KMS-11 (cell line): ENCODE measurements around the gene PIANP.

Source experiments
- H2AFZ ChIP-seq: fragments of 200-600 bp; sonication (generic); 2 replicates; pipeline ENCODE4 v1.6.1; 2016; ENCODE audit warnings: antibody characterized with exemption, mixed run types, low read depth
- H3K27ac ChIP-seq: fragments of 200-600 bp; sonication (generic); 2 replicates; pipeline ENCODE4 v1.6.1; 2016; ENCODE audit warnings: mild to moderate bottlenecking, mixed run types
- H3K27me3 ChIP-seq: fragments of 200-600 bp; sonication (generic); 2 replicates; pipeline ENCODE4 v1.6.1; 2017; ENCODE audit warnings: mild to moderate bottlenecking, low read depth, mixed run types, moderate library complexity; ENCODE audit not compliant: insufficient read depth
- H3K36me3 ChIP-seq: fragments of 200-600 bp; sonication (generic); 2 replicates; pipeline ENCODE4 v1.6.1; 2017; ENCODE audit warnings: mild to moderate bottlenecking, mixed run types; ENCODE audit not compliant: insufficient read depth
- H3K4me1 ChIP-seq: fragments of 200-600 bp; sonication (generic); 2 replicates; pipeline ENCODE4 v1.6.1; 2016; ENCODE audit warnings: mild to moderate bottlenecking, low read depth, mixed run types; ENCODE audit not compliant: poor library complexity, severe bottlenecking
- H3K4me2 ChIP-seq: fragments of 200-600 bp; sonication (generic); 2 replicates; pipeline ENCODE4 v1.7.0; 2016; ENCODE audit warnings: mild to moderate bottlenecking, mixed run types
- H3K4me3 ChIP-seq: fragments of 200-600 bp; sonication (generic); IDR thresholded peaks from 2 replicates; pipeline ENCODE4 v1.6.1; 2017; ENCODE audit warnings: low read depth, low read length, mixed read lengths; ENCODE audit not compliant: insufficient read depth
- H3K79me2 ChIP-seq: fragments of 200-600 bp; sonication (generic); 2 replicates; pipeline ENCODE4 v1.6.1; 2016; ENCODE audit warnings: low read depth, mixed run types; ENCODE audit not compliant: insufficient read depth
- H3K9ac ChIP-seq: fragments of 200-600 bp; sonication (generic); 2 replicates; pipeline ENCODE4 v1.6.1; 2016; ENCODE audit warnings: mild to moderate bottlenecking, mixed run types
- H4K20me1 ChIP-seq: fragments of 200-600 bp; sonication (generic); 2 replicates; pipeline ENCODE4 v1.6.1; 2016; ENCODE audit warnings: mild to moderate bottlenecking, mixed run types; ENCODE audit not compliant: insufficient read depth
- CTCF ChIP-seq: fragments of 200-600 bp; sonication (generic); conservative IDR thresholded peaks from 2 replicates; pipeline ENCODE4 v1.6.1; 2017; ENCODE audit warnings: low read depth, mild to moderate bottlenecking, antibody characterized with exemption, low read length, moderate library complexity, mixed read lengths

Gene PIANP

GRCh38 chr12:6695313-6696045 is 5.1 kb downstream of the PIANP start:
- H3K4me1 ChIP-seq, result no peaks in the 10 kb centered on the region
- no peak overlapping the region for H3K4me2 ChIP-seq
- no peaks in the 10 kb centered on the region for H3K36me3 ChIP-seq
- no peaks in the 10 kb centered on the region for H4K20me1 ChIP-seq
- H3K27me3 ChIP-seq, result peaks cover 55% of the 10 kb centered on the region
- H3K9ac ChIP-seq, result no peak overlapping the region
- no peak overlapping the region for H2AFZ ChIP-seq
- TF ChIP-seq CTCF, result no peak
- no peaks in the 10 kb centered on the region for H3K79me2 ChIP-seq
- no peak overlapping the region for H3K4me3 ChIP-seq
- H3K27ac ChIP-seq, result no peak overlapping the region

GRCh38 chr12:6694701-6695100 is 5.9 kb downstream of the PIANP start:
- no peak overlapping the region for H3K27ac ChIP-seq
- peaks cover 49% of the 10 kb centered on the region for H3K27me3 ChIP-seq
- H4K20me1 ChIP-seq, result no peaks in the 10 kb centered on the region
- H3K4me2 ChIP-seq, result no peak overlapping the region
- peaks cover 5% of the 10 kb centered on the region for H3K4me1 ChIP-seq
- H3K9ac ChIP-seq, result no peak overlapping the region
- no peak overlapping the region for H2AFZ ChIP-seq
- H3K36me3 ChIP-seq, result no peaks in the 10 kb centered on the region
- H3K4me3 ChIP-seq, result no peak overlapping the region
- TF ChIP-seq CTCF, result no peak
- no peaks in the 10 kb centered on the region for H3K79me2 ChIP-seq

- Histone ChIP-seq H3K27me3 (peaks cover 41% of the 10 kb centered on the region; the same call in 1 of the 2 replicates), H3K36me3 (no peaks in the 10 kb centered on the region), H3K9ac (no peak overlapping the region), H3K79me2 (no peaks in the 10 kb centered on the region), H3K4me2 (no peak overlapping the region), H3K27ac (no peak overlapping the region), H2AFZ (no peak overlapping the region), H4K20me1 (no peaks in the 10 kb centered on the region), H3K4me1 (peaks cover 5% of the 10 kb centered on the region), H3K4me3 (no peak overlapping the region)
- TF ChIP-seq CTCF, result no peak
These were observed 6.7 kb downstream of the PIANP start for GRCh38 chr12:6693832-6694355.

GRCh38 chr12:6692888-6693287 is 7.7 kb downstream of the PIANP start:
- Histone ChIP-seq H2AFZ (no peak overlapping the region), H3K4me1 (peaks cover 8% of the 10 kb centered on the region), H3K27me3 (peaks cover 36% of the 10 kb centered on the region; the same call in 1 of the 2 replicates), H4K20me1 (no peaks in the 10 kb centered on the region), H3K36me3 (no peaks in the 10 kb centered on the region), H3K79me2 (peaks cover 7% of the 10 kb centered on the region), H3K4me3 (no peak overlapping the region), H3K9ac (no peak overlapping the region), H3K27ac (no peak overlapping the region), H3K4me2 (no peak overlapping the region)
- no peak for TF ChIP-seq CTCF
